NCI-H2171 (cell line): ENCODE results near the gene NALCN.

Experiments
- DNase-seq: peaks from one replicate; lab custom pipeline; 2025; lab: John Stamatoyannopoulos, UW

NALCN gene

DNA sequence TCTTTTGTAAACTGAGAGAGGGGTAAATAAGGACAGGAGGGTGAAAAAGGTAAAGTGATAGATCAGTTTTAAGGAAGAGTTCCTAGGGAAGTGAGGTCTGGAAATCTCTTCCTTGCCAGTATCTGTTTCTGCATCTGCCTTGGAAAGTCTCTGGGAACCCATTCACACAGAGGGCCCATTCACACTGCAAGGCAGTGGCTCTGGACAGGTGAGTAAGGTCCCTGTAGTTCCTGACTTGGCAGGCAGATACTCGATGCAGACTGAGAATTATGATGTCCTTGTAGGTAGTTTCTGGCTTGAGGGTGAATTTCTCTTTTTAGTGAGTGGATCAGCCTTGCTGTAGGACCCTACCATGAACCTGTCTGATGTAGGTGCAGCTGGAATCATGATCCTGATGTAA, 293.3 kb downstream of the NALCN start:
- no peak for DNase-seq

DNA sequence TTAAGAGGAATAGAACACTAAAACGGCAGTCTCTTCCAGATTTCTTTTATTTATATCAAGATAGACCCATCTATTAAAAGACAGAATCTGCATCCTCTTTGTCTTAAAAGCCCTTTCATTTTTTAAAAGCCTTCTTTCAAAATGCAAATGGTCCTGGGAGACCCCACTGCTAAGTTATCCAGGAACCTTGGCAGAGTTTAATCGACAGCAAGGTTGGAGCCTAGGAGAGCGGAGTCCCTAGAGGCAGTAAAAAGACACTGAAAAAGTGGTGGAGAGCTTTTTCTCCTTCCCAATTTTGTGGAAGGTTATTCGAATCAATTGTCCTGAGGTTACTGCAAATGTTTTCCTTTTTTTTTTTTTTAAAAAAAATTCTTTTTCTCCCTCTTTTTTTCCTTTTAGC, 294.7 kb downstream of the NALCN start:
- DNase-seq, result no peak

DNA sequence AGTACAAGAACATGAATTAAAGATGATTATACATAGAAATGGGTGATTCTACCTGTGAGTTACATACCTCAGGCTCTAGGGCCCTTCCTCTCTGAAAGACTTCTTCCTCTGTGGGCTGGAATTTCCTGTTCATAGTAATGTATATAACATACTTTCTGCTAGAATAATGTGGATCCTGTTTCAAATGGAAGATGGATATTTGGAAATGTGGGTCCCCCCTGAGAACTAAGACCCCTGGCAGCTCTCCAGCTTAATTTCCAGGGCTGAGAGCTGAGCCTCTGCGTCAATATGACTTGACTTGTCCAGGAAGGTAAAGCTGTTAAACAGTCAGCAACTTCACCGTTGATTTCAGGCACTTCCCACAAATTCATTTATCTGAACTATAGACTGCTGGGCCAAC, 296.3 kb downstream of the NALCN start:
- no peak for DNase-seq

DNA sequence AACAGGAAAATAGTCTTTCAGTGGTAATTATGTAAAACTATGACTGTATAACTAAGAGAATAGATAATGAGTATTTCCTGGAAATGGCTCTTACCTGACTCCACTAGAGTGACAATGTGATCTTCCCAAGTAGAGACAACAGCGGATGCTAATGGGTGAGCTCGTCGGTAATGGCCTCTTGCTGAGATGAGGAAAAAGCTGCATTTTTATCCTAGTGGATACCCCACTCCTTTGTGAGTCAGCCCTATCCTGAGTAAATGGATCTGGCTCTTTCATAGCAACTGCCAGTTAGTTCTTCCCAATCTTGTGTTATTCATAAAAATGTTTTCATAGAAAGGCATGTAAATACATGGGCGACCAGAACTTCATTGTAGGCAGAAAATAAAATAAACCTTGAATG, 299.5 kb downstream of the NALCN start:
- no peak for DNase-seq

DNA sequence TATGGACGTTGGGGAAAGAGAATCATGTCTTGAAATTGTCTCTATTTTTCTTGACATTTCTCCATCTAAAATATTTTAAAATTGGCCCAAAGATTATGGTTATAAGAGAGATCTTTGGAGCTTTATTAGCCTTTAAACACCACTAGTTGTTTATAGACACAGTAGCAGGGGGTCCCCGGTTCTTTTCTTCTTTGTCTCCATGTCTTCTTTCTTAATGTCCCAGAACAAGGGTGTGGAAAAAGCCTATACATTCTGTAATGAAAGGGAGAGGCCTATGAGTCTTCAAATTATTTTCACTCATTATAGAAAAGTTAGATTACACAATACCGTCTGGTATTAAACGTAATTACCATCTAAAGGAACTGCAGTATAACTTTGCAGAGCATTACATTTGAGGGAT, 300.0 kb downstream of the NALCN start:
- no peak for DNase-seq

DNA sequence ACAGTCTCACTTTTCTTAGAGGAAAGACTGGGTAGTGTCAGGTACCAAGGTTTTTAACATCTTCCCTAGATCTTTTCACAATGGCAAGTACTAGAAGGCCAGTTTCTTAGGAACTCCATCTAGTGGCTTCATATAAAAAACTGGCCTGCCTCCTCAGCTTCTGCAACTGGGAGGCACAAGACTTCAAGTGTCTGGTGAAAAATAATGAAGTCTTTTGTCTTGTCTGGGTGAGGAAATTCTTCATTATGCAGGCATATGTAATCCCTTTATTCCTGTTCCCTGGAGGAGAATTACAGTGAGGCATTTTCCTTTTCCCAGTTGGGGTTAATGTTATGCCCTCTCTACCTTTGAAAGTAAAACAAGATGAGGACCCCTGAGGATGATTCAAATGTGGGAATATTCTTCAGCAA, 300.5 kb downstream of the NALCN start:
- DNase-seq, result no peak

DNA sequence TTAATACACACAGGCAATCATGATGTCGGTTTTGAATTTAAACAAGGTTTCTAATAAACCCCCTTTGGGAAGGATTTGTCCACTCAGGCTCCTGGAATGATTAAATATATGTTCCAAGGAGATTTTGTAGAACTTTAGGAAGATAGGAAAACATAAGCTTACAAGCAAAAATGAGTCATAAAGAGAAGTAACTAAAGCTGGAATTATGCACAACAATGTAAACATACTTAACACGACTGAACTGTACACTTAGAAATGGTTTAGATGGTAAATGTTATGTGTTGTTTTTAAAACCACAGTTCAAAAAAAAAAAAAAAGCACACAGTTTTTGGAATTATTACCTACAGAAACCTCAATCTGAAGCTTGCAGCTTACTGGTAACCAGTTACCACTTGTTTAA, 304.4 kb downstream of the NALCN start:
- DNase-seq, result no peak

DNA sequence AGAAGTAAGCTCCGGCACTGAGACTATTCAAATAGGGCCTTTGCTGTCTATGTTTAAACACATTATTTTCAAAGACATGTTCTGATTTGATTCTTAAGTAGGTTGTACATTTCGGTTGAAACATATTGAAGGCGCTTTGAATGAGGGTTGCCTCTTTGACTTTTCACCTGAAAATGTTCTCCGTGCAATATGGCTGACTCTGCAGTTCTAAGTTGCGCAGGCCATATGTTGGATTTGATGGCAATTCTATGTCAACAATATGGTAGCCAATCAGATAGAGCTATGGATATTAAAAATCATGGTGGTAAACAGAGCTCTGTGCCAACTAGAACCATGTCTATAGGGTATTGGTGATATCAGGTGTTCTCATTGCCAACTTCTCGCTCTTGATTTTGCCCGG, 307.3 kb downstream of the NALCN start:
- DNase-seq, result no peak

DNA sequence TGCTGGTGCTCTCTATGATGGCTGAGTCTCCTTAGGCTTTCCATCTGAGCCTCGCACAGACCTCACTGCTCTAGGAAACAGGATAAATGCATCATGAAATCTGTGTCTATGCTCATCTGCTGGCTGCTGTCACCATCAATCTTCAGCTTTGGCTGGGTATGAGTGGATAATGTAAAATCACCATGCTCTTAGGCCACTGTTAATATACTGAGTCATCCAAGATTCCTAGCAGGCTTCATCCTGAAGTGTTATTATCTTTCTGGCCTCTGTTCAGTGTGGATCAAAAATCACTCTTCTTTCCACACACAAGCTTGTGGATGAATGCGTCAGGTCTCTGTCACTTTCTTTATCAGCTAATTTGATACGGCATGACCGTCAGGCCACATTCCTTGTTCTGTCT, 317.4 kb downstream of the NALCN start:
- no peak for DNase-seq

DNA sequence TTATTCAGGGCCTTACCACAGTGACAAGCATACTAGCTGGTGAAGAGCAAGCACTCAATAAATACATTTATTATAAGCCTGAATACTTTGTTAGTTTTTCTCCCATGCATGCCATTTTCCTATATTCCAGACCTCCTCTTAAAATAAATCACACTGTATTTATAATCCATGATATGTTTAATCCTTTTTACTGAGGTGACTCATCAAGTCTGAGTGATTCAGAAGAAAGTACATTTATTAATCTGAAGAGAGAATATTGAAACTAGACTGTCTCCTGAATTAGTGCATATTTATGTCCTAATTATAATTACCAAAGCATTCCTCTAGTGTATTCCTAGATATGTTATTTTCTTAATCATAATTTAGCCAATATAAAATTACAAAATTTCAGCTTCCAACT, 323.3 kb downstream of the NALCN start:
- DNase-seq, result no peak

DNA sequence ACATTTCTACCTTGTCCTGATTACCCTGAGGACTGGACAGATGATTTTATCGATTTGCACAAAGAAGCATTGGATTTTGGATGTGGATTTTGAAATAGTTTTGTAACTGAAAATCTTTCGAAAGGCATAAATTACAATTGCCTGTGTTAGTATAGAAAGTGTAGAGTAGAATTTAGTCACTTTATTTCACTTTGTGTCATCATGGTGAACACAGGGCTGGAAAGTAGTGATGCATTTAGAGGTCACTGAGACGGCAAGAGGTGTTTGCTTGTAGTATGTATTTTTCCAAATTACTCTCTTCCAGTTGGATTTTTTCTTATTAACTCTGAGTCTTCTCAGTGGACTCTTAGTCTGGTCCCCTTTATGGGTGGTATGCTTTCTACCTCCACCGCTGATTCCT, 326.0 kb downstream of the NALCN start:
- no peak for DNase-seq

DNA sequence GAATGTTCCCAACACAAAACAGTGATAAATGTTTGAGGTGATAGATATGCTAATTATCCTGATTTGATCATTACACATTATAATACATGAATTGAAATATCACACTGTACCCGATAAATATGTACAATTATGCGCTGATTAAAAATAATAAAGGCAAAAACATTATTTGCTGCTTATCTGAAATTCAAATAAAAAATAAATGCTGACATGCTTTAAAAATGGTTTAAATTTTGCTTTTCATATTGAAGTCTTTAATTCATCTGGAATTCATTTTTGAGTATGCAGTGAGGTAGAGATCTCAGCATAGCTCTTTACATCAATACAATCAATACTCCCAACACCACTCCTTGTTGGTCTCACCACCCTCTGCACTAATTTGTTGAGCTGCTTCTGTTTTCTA, 330.8 kb downstream of the NALCN start:
- DNase-seq, result no peak

DNA sequence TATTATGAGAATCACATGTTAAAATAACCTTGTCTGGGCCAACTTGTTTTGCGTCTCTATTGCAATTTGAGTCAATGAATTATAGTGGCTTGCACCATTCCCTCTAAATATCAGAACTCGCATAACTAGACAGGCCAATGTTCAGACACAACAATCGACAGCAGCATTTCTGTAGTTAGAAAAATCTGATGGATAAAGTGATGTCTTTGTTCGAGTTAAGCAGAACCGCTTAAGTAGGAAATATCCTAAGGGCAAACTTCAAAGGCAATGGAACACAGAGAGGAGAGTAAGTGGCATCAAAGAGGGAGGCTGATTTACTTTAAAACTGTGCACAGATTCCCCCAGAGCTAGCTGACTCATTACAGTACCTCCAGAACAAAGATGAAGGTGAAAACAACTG, 333.9 kb downstream of the NALCN start:
- DNase-seq, result no peak

DNA sequence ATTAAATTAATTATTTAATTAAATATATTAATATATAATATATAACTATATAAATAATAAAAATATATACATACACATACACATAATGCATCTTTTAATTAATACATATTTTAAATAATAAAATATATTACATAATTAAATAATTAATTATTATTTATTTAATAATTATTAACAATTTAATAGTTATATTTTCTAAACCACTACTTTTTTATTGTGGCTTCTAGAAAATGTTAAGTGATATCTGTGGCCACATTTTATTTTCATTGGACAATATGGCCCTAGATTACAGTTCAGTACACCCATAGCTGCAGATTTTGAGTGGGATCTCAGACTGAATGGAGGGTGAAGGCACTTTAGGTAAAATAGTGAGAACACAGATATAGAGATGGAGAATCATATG, 335.7 kb downstream of the NALCN start:
- no peak for DNase-seq

DNA sequence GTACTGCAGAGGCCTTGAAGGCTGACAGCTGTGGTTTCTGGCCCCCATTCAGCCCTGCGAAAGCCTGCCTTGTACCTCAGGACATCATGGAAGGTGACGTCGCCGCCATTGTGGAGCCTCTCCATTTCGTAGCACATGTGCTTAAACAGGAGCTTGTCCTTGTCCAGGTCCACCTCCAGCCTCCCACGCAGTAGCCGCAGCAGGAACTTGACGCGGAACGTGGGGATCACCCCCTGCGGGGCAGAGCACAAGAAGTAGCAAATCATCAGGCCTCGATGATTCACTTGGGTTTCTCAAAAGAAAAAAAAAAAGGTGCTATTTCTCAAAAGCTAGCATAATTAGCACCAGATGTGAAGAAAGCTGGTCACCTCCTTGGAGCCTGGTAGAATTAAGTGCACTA, 351.0 kb downstream of the NALCN start:
- no peak for DNase-seq

DNA sequence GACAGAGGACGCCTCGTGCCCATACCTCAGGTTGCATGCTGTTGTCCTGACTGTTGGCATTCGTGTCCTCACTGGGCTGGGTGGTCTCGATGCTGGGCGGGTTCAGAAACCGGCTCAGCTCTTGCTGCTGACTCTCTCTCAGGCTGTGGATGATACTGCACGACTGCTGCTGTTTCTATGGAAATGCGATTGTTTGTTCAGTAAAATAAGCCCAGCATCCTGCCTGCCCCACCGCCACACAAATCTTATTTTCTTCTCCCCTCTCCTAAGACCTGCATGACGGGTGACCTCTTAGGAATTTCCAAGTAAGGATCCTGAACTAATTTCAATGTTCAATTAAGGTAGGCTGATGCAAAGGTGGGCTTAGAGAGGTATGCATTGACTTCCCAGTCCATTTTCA, 356.5 kb downstream of the NALCN start:
- no peak for DNase-seq

DNA sequence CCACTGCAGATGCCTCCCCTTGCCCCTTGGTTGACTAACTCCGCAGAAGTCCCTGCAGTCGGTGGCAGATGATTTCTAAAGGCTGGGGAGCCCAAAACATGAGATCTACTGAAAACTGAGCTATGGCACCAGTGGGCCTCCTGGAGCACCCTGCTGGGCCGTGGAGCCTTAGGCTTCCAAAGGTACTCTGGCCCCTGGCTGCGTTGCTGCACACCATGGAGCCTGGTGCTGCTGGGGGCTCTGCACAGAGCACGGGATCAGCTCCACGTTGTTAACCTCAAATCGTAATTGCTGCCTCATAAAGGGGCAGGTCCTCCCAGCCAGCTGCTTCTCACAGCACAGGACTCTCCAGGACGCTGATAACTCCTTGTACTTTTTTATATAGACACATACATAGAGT, 357.5 kb downstream of the NALCN start:
- DNase-seq, result no peak

DNA sequence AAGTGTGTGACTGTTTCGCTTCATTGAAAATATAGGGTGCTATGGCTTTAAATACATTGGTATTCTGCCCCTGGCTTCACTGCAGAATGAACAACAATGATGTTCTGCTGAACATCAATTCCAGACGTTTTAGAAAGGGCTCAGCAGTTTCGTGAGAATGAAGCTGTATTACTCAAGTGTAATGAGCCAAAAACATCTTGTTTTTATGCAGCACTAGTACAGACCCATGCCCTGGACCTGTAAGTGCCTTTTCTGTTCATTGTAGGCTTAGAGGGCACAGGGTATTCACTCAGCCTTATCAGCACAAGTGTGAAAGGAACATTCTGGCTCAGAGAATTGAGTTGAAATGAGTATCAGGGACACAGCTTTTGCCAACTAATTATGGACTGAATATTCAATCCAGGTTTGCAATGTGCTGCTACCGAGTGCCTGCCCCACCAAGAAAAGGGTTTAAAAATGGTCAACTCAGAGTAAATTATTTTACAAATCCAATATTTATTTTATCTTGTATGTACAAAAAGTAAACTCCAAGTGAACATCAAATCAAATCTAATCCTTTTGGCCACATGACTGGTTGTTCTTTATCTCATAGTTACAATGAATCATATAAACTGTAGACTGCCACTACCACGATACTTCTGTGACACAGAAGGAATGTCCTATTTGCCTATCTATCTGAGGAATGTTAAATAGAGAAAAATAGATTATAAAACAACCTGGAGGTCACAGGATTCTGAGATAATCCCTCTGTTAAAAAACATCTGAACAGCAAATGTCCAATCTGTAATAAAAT, 362.8 kb downstream of the NALCN start:
- no peak for DNase-seq

DNA sequence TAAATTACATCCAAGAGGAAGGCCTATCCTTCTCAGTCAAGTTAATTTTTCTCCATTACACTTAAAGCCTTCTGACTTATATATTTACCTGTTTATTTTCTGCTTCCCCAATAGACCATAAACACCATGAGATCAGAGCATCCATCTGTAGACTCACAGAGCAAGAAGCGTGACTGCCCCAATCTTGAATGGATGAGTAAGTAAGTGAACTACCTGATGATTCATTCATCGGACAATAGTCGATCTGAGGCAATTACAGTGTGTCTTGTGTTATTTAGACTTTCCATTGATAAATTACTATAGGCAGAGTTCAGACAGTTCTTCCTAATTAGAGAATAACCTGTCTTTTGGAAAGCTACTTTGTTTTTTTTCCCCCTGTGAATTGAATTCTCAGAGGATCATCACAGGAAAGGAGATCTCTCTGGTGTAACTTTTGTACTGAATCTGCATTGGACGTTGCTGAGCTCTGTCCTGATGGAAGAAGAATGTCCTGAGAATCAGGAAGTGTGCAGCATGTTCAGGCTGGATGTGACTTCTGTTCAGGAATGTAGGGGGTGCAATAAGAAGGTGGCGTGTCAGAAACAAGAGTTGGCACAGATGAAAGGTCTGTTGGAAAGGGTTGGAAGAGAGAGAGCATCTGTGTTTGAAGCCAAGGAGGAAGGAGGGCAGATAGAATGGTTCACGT, 367.0 kb downstream of the NALCN start:
- no peak for DNase-seq

DNA sequence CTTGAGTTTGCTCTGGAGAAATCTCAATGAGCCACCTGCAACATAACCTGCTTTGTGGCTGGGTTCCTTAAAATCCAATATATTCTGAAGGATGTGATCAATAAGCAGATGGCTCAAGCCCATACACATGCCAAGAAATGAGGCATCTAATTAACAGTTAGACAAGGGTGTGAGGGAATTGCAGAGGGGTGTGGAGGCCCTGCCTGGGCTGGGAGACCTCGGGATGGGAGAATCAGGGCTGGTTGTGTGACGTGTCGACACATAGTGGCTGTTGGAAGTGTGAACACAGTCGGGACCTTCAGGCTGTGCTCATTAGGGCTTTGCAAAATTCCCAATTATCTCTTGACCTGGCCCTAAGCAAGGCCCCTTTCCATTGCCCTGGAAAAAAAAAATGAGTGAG, 379.8 kb downstream of the NALCN start:
- no peak for DNase-seq

DNA sequence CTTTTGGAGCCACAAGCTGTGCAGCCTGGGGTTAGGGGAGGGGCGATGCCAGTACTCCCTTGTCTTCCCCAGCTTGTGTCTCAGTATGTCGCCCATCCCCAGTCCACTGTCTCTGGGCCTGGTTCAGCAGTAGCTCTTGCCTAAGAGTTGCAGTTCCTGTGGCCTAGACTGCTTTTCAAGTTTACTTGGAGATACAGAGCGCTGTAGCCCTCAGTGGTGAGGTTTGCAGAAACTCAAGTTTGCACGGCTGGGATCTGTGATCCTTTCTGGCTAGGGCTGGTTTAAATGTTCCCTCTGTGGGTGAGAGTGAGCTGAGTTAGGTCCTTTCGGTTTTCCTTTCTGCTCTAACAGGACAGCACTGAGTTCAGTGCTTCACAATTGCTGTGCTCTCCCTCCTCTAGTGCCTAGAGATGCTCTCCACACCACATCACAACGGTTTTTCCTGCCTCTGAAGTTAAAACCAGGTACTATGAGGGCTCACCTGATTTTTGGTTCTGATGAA, 381.1 kb downstream of the NALCN start:
- no peak for DNase-seq

DNA sequence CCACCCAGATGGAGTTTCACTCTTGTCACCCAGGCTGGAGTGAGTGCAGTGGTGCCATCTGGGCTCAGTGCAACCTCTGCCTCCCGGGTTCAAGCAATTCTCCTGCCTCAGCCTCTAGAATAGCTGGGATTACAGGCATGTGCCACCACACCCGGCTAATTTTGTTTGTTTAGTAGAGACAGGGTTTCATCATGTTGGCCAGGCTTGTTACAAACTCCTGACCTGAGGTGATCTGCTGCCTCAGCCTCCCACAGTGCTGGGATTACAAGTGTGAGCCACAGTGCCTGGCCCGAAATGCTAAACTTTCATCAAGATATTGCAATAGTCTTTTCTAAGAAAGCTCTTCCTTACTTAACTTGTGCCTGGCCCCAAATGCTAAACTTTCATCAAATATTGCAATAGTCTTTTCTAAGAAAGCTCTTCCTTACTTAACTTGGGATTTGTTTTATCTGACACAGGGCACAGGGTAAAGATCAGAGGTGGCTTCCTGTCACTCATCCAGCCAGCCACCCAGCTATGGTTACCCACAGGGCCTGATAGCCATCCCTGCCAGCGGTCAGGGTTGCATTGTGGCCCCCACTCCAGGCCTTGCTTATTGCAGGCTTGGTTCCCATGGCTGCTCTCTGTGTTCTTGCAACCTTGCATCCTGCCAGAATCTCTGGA, 389.4 kb downstream of the NALCN start:
- no peak for DNase-seq

DNA sequence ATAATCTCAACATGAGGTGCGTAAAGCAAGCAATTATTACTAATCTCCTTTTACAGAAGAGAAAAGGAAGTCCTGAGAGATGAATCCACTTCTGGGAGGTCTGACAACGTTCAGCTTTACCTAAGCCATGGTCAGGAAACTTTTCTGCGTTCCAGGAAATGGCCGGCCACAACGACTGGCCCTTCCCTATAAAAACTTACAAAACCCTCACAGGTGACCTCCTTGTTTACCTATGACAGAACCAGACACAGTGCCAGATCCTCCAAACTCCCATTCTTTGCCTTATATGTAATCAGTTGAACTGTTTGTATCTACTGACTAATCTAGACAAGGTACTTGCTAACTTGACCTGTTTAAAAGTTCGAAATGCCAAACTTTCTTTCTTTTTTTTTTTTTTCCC, 390.0 kb downstream of the NALCN start:
- DNase-seq, result no peak
